Tibial nerve (tissue), 4 donors: ENCODE results near the gene CUEDC1. TPM values are rescaled to one million over a fixed set of nuclear protein-coding genes. Genes with fewer than 3 reads are reported as not detected.
A peak's percentile ranks its signal among the peaks of the same experiment; 100 is the strongest.

ENCODE experiments used
- DNase-seq, 2 donors: peaks; one replicate each; pipeline ENCODE4 v3.0.0-alpha.2; 2019; ENCODE audit warnings: low spot score in 2 of 2
- H3K27ac ChIP-seq, 4 donors: fragments of 200-600 bp; sonication (generic) in 3 of 4; one replicate each; pipeline ENCODE4 v1.5.1; 2017 to 2019; ENCODE audit warnings: mild to moderate bottlenecking in 1 of 4
- H3K27me3 ChIP-seq, 2 donors: fragments of 200-600 bp; sonication (generic) in 1 of 2; one replicate each; pipeline versions ENCODE4 v1.5.1 to v1.6.0; 2017 to 2019
- H3K36me3 ChIP-seq, 3 donors: fragments of 200-600 bp; sonication (generic); one replicate each; pipeline ENCODE4 v1.5.1; 2018 to 2019
- H3K4me1 ChIP-seq, 4 donors: fragments of 200-600 bp; sonication (generic) in 3 of 4; one replicate each; pipeline ENCODE4 v1.5.1; 2017 to 2019
- H3K4me3 ChIP-seq, 4 donors: fragments of 200-600 bp; sonication (generic) in 3 of 4; one replicate each; pipeline ENCODE4 v1.5.1; 2017 to 2019; ENCODE audit warnings: mild to moderate bottlenecking in 1 of 4, moderate library complexity in 1 of 4
- H3K9me3 ChIP-seq, 4 donors: fragments of 200-600 bp; sonication (generic) in 3 of 4; one replicate each; pipeline ENCODE4 v1.5.1; 2017 to 2019
- EP300 ChIP-seq, 2 donors: sonication (generic); formaldehyde crosslinking; IDR thresholded peaks; one replicate each; pipeline ENCODE4 v1.6.1; 2017; ENCODE audit warnings: antibody characterized with exemption in 2 of 2, mild to moderate bottlenecking in 1 of 2
- POLR2A ChIP-seq, 2 donors: fragments of 450-650 bp; IDR thresholded peaks; one replicate each; pipeline ENCODE4 v1.6.1; 2017; ENCODE audit warnings: antibody characterized with exemption in 2 of 2, mild to moderate bottlenecking in 2 of 2, moderate library complexity in 2 of 2
- WGBS, 2 donors: methylation state at CpG; one replicate each; pipeline ENCODE4 v1.1.5; 2018; 5-methylcytosine and 5-hydroxymethylcytosine counted together
- total RNA-seq, 4 donors: library from RNA; depleted of rRNA; stranded (reverse); fragments of >200 nt; gene quantifications; one replicate each; pipeline ENCODE4 v1.1.0, GENCODE V29; 2016
- TF ChIP-seq, protein P1 (sequence below), 5 experiments: fragments of 200-600 bp in 3 of 5; fragments of 450-650 bp in 2 of 5; sonication (generic) in 3 of 5; IDR thresholded peaks; one replicate each; pipeline ENCODE4 v1.5.1; 2016 to 2019; ENCODE audit warnings: antibody characterized with exemption in 5 of 5, mild to moderate bottlenecking in 3 of 5, moderate library complexity in 2 of 5

The CUEDC1 gene
- total RNA-seq, 4 donors from 2014 or later, result 32.1 to 55.5 (median 38.8) TPM

DNA sequence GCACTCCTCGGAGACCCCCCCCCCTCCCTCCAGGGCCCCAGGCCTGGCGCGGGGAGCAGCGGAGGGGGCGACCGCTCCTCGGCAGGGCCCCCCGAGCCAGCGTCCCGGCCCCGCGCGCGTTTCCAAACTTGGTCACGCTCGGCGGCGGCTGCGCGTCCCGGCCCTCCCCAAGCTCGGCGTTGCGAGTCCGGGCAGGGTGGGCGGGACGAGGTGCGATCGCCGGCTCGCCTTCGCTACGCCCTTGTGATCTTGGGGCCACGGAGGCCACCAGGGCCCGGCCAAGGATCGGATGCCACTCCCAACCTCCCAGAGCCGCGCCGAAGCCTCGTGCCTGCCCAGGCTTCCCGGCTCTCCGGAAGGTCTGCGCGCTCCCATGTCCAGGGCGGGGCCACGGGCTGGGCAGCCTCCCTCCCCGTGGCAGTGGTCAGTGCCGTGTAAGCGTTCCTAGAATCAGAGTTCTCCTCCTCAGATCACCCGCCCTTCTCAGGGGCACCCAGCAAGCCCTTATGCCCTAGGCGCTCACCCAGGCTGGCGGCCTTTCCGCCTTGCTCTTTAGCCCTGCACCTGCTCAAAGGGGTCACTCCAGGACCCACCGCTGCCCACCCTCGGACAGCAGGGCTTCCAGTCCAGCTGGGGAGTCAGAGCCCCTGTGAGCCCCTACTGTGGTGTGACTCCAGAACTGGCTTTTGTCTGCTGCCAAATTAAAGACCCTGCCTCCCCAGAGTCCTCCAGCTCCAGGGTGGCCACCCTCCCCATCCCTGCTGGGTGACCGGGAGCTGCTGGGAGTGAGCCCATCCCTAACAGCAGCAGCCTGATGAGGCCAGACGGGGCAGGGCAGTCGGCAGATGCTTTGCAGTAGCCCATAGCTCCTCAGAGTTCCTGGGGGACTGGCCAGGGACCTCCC lies 93.2 kb downstream of the CUEDC1 start:
- H3K36me3 ChIP-seq, result peaks cover 0 to 22% (median 0%) of the 10 kb centered on the region in 3 donors
- H3K27me3 ChIP-seq, result no peaks in the 10 kb centered on the region
- peak overlapping the region; percentile 72 to 93 (median 80) for H3K27ac ChIP-seq
- peaks cover 0 to 61% (median 29%) of the 10 kb centered on the region in 4 donors for H3K4me1 ChIP-seq
- H3K4me3 ChIP-seq, result peak overlapping the region; percentile 39 to 68 (median 44)
- TF ChIP-seq EP300 (IDR thresholded peaks at IDR 0.05) (peak; percentile 21 to 75), POLR2A (IDR thresholded peaks at IDR 0.05) (peak in 1 of 2 donors; percentile 28)
- TF ChIP-seq, protein P1, sequence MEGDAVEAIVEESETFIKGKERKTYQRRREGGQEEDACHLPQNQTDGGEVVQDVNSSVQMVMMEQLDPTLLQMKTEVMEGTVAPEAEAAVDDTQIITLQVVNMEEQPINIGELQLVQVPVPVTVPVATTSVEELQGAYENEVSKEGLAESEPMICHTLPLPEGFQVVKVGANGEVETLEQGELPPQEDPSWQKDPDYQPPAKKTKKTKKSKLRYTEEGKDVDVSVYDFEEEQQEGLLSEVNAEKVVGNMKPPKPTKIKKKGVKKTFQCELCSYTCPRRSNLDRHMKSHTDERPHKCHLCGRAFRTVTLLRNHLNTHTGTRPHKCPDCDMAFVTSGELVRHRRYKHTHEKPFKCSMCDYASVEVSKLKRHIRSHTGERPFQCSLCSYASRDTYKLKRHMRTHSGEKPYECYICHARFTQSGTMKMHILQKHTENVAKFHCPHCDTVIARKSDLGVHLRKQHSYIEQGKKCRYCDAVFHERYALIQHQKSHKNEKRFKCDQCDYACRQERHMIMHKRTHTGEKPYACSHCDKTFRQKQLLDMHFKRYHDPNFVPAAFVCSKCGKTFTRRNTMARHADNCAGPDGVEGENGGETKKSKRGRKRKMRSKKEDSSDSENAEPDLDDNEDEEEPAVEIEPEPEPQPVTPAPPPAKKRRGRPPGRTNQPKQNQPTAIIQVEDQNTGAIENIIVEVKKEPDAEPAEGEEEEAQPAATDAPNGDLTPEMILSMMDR (IDR thresholded peaks at IDR 0.05), result no peak
- WGBS, 2 donors, result 10 to 14% methylated on average over 12 to 21 of the region's 58 CpGs
- no peaks in the 10 kb centered on the region for H3K9me3 ChIP-seq
- DNase-seq, result peak; percentile 51 to 53

DNA sequence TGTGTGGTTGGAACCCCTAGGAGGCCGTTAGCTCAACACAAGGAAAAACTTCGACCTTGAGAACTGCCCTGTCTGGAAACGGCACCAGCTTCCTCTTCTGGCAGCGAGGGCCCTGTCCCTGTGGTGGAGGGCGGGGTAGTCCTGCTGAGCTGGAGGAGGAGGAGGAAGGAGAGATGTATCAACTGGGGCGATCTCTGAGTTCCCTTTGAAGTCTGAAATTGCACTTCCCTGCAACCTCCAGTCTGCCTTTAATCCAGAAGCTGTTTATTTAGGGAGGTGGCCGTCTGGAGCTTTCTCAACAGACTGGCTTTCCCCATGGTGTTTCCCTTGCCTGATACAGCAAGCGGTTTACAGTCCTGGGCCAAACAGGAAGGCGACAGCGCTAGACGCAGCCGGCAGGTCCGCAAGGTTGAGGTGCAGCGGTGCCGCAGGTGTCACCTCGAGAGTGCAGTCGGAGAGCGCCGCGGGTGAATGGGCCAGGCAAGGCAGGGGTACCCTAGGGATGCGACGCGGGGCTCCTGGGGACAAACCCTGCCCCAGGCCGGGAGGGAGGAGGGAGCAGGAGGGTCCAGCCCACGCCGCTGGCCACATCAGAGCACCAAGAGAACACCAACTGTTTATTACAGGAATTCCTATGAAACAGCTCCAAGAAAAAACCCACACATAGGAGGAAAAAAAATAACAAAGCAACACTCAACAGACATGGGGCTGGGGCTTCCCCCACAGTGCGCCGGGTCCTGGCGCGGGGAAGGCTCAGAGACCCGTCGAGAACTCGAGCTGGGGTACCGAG lies 94.0 kb downstream of the CUEDC1 start:
- H3K36me3 ChIP-seq, result peaks cover 0 to 14% (median 0%) of the 10 kb centered on the region in 3 donors
- peak overlapping the region; percentile 72 to 93 (median 80) for H3K27ac ChIP-seq
- WGBS, 2 donors, result 5 to 6% methylated on average over 34 of the region's 34 CpGs
- H3K4me1 ChIP-seq, result peaks cover 0 to 59% (median 29%) of the 10 kb centered on the region in 4 donors
- TF ChIP-seq POLR2A (IDR thresholded peaks at IDR 0.05) (no peak), EP300 (IDR thresholded peaks at IDR 0.05) (peak in 1 of 2 donors; percentile 23)
- H3K9me3 ChIP-seq, result no peaks in the 10 kb centered on the region
- H3K27me3 ChIP-seq, result no peaks in the 10 kb centered on the region
- no peak for DNase-seq
- peak overlapping the region; percentile 39 to 68 (median 44) for H3K4me3 ChIP-seq

DNA sequence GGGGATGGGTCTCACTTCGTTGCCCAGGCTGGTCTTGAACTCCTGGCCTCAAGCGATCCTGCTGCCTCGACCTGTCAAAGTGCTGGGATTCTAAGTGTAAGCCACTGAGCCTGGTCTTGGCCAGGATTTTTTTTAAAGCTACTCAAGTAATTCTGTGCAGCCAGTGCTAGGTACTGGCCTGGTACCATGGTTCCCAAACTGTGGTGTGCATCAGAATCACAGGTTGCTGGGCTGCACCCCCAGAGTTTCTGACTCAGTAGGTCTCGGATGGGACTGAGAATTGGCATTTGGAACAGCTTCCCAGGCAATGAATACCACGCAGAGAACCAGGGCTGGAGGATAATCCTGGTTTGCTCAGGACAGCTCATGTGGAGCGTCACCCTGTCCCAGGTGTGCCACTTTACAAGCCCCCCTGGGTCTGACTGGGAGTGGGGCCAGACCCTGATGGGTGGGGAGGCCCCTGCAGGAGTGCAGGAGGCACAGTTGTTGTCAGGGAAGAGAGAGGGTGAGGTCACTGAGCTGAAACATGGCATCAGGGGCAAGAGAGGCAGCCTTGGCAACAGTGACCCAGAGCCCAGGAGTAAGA lies 94.7 kb downstream of the CUEDC1 start:
- Histone ChIP-seq H3K9me3 (no peaks in the 10 kb centered on the region), H3K27ac (peak overlapping the region; percentile 72 to 93 (median 80)), H3K4me1 (peaks cover 0 to 59% (median 29%) of the 10 kb centered on the region in 4 donors), H3K36me3 (peaks cover 0 to 7% (median 0%) of the 10 kb centered on the region in 3 donors), H3K4me3 (no peak overlapping the region), H3K27me3 (no peaks in the 10 kb centered on the region)
- TF ChIP-seq, protein P1 (IDR thresholded peaks at IDR 0.05), result no peak
- TF ChIP-seq EP300 (IDR thresholded peaks at IDR 0.05) (no peak), POLR2A (IDR thresholded peaks at IDR 0.05) (no peak)
- WGBS, 2 donors, result 63 to 70% methylated on average over 6 of the region's 6 CpGs
- no peak for DNase-seq

DNA sequence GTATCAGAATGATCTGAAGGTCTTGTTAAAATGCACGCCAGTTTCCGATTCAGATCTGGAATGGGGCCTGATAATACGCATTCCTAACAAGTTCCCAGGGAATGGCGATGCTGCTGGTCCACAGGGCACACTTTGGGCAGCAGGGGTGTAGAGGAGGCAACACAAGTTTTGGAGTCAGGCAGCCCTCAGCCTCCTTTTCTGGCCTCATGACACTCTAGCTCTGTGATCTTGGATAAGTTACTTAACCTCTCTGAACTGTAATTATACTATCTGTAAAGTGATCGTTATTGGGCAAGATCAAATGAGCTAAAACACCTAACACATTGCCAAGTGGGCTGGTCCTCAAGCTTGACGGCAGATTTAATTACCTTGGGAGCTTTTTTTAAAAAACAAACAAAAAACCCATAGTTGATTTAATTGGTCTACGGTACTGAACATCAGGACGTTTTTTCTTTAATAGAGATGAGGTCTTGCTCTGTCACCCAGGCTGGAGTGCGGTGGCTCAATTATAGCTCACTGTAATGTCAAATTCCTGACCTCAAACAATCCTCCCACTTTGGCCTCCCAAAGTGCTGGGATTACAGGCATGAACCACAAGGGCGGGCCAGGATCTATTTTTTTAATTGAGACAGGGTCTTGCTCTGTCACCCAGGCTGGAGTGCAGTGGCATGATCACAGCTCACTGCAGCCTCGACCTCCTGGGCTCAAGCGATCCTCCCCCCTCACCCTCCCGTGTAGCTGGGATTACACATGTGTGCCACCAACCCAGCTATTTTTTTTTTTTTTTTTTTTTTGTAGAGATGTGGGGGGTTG lies 95.4 kb downstream of the CUEDC1 start:
- H3K27me3 ChIP-seq, result no peaks in the 10 kb centered on the region
- H3K36me3 ChIP-seq, result peaks cover 0 to under 1% (median 0%) of the 10 kb centered on the region in 3 donors
- DNase-seq, result no peak
- H3K9me3 ChIP-seq, result no peaks in the 10 kb centered on the region
- H3K27ac ChIP-seq, result peak overlapping the region in 2 of 4 donors; percentile 86 to 93
- H3K4me1 ChIP-seq, result peaks cover 0 to 59% (median 29%) of the 10 kb centered on the region in 4 donors
- TF ChIP-seq EP300 (IDR thresholded peaks at IDR 0.05) (no peak), POLR2A (IDR thresholded peaks at IDR 0.05) (no peak)
- TF ChIP-seq, protein P1 (IDR thresholded peaks at IDR 0.05), result no peak
- 37 to 40% methylated on average over 13 of the region's 13 CpGs for WGBS, 2 donors
- H3K4me3 ChIP-seq, result no peak overlapping the region
